GM18498 (cell line): ENCODE data around the gene INPPL1.

Experiments
- ATAC-seq: cut with Tn5 transposase; IDR thresholded peaks from one replicate; pipeline ENCODE4 v1.9.1; 2021; ENCODE audit warnings: mild to moderate bottlenecking, moderate library complexity; ENCODE audit not compliant: unreplicated experiment

INPPL1 gene

DNA sequence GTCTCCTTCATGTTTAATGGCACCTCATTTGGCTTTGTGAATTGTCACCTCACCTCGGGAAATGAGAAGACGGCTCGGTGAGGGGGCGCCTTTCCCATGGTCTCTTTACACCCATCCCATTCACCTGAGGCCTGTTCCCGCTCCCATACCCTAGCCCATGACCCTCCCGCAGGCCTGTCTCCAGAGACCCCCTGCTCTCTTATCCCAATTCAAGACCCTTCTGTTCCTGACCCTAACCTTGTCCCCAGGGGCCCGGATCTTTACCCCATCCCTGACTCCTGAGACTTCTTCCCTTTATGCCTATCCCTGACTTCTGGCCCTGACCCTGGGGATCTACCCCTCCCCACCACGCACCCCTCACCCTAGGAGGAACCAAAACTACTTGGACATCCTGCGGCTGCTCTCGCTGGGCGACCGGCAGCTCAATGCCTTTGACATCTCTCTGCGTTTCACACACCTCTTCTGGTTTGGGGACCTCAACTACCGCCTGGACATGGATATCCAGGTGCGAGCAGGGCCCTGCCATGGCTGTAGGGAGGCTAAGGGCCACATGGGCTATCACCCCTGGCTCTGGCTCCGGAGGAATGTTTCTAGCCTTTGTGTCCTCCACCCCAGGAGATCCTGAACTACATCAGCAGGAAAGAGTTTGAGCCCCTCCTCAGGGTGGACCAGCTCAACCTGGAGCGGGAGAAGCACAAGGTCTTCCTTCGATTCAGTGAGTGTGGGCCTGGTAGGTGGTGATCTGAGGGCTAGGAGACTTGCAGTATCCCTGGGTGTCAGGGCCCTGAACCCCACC lies 7.9 kb downstream of the INPPL1 start:
- ATAC-seq = no peak

DNA sequence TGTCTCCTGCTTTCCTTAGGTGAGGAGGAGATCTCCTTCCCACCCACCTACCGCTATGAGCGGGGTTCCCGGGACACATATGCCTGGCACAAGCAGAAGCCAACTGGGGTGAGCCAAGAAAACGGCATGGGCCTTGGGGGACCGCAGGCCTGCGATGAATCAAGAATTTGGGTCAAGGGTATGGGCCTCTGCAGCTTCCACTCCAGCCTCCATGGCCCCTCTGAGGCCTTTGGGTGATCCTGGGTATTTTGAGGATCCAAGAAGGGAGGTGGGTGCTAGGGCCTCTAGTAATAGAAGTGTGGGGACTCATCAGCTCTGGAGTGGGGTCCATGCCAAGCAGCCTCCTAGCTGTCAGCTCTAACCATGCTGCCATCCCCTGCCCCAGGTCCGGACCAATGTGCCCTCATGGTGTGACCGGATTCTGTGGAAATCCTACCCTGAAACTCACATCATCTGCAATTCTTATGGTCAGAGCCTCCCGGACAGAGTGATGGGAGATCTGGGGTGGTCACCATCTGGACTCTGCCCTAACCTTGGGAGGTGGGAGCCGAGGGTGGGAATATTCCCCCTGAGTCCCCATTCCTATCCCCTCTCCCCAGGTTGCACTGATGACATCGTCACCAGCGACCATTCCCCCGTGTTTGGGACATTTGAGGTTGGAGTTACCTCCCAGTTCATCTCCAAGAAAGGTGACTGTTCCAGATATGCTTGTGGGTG lies 8.6 kb downstream of the INPPL1 start:
- ATAC-seq = no peak

DNA sequence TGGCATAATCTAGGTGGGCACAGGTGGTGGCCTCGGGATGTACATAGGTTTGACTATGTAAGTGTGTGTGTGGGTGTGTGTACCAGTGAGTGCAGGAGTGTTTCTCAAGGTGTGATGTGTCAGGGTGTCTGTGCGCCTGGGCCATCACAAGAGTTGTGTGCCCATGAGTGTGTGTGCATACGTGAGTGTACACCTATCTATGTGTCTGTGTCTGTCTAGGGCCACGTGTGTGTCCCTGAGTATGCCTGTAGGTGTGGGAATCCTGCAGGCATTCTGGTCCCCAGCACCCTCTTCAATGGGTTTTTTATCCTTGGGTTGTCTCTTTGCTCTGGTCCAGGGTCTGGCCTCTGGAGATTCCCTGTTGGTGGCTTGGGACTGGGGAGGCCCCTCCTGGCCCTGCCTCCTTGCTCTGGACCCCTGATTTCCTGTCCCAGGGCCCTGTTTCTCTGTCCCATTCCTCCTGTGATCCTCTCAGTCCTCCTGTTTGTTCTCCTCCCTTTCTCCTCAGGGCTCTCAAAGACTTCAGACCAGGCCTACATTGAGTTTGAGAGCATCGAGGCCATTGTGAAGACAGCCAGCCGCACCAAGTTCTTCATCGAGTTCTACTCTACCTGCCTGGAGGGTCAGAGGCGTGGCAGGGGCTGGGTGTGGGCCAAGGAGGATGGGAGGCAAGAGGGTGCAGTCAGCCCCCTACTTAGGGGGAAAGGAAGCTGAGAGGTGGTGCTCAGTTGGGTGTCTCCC lies 9.4 kb downstream of the INPPL1 start:
- no peak for ATAC-seq

GRCh38 chr11:72234514-72234830 lies 9.9 kb downstream of the INPPL1 start:
- ATAC-seq = no peak

- no peak for ATAC-seq
These were observed 10.4 kb downstream of the INPPL1 start for GRCh38 chr11:72234920-72235319.

GRCh38 chr11:72235351-72236057 lies 10.9 kb downstream of the INPPL1 start:
- no peak for ATAC-seq

DNA sequence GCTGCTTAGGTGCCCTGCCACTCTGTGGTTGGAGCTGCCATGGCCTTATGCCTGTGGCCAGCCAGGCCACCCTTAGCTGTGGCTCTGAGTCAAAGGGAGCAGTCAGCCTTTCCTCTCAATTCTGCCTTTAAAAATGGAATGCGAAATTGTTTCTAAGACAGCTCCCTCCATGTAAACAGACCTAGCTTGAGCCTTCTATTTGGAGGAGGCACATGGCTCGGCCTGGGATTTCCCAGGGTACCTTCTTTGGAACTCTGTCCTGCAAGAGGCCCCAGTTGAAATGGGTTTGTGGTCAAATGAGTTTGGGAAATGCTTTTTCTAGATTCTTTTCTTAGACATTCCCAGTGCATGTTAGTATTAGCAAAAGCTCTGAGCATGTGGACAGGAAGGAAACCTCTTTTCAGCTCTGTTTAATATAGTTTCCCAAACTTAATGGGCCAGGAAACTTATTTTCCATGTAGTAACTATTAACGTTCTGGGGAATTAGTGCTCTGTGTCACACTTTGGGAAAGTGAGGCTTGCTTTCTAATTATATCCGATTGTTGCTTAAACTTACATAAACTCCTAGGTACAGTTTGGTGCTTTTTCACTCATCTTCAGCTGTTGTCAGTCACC lies 11.6 kb downstream of the INPPL1 start:
- no peak for ATAC-seq

GRCh38 chr11:72236774-72237111 lies 12.2 kb downstream of the INPPL1 start:
- no peak for ATAC-seq

GRCh38 chr11:72237112-72237931 lies 12.8 kb downstream of the INPPL1 start:
- ATAC-seq = no peak

- ATAC-seq = no peak
These were observed 13.5 kb downstream of the INPPL1 start for GRCh38 chr11:72238040-72238450.

GRCh38 chr11:72238492-72239312 lies 14.1 kb downstream of the INPPL1 start:
- no peak for ATAC-seq

- no peak for ATAC-seq
These were observed 14.8 kb downstream of the INPPL1 start for GRCh38 chr11:72239313-72239848.

DNA sequence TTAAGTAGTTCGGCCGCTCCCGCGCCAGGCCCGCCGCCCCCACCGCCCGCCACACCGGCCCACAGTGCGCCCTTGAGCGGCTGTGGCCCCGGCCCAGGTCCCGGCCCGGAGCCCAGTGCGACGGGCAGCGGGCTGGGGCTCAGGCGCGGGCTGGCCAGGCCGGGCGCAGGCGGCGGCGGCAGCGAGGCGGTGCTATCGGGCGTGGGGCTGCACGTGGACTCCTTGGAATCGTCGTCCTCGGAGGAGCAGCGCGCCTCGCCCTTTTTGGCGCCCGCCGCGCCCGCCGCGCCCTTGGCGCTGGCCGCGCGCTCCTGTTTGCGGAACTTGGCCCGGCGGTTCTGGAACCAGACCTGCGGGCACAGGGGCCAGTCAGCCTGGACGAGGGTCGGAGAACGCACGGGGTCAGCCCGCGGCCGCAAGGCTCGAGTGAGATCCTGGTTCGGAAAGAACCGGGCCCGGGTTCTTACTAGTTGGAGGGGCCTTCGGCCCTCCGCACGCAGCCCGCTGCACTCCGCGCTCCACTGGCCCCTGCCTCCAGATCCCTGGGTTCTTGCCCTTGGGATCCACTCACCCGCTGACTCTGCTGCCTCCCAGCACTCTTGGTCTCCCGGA lies 15.4 kb downstream of the INPPL1 start:
- ATAC-seq = no peak

DNA sequence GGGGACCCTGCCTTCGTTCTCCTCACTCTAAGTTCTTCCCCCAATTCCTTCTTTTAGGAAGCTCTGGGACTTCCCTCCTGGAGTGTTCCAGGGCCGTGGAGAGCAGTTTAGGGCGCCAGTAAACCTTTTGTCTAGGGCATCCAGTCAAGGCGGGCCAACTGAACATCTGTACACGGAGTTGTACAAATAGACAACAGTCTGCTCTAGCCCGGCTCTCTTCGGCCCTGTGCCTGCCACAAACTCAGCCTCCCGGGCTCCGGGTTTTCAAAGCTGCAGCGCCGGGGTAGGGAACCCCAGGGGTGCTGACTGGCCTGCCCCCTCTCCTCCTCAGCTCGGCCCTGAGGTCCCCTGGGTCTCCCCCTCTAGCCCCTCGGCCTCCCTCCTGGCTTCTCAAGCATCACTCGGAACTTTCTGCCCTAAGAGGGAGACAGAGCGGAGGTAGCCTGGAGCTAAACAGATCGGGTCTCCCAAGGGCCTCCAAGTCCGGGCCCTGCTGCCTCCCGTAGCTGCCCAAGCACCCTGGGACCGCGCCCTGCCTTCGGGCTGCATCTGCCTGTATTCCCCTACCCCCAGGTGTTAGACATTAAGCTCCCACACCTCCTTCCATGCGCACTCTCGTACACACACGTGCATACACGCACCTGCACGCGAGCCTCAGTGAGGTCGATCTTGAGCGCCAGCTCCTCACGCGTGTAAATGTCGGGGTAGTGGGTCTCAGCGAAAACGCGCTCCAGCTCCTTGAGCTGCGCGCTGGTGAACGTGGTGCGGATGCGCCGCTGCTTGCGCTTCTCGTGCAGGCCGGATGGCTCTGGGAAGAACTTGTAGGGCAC lies 16.1 kb downstream of the INPPL1 start:
- ATAC-seq = no peak

DNA sequence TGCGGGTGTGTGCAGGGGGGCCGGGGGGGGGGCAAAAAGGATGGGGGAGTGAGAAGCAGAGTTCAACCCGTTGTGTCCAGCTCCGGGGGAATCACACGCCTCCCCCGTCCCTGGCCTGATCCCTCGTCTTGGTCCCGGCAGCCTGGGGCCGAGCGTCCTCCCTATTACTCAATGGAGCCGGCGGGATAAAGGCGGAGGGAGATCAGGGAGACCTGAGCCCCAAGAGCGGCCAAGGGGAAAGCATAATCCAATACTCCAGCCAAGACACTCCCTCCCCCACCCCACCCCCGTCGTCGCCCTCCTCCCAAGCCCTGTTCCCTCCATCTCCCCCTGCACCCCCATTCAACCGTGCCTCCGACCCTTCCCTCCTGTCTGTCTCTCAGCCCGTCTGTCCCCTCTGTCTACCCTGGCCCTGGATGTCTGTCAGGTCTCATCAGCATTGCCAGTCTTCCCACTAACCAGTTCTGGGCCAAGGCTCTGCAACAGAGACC lies 16.8 kb downstream of the INPPL1 start:
- ATAC-seq = no peak

DNA sequence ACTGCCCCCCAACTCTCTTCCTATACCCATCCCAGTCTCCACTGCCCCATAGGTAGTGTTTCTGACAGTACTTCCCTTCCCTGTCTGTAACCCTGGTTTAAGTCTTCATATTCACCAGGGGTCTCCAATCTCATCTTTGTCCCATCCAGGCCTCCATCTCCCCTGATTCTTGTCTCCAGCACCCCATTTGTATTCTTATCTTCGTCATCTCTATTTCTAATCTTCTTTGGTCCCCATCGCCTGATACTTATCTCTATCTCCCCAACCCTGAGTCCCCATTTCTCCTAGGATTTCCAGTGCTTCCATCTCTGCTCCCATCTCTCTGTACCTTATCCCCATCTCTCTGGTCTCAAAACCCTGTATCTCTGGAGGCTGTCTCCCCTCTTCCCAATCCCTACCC lies 17.6 kb downstream of the INPPL1 start:
- ATAC-seq = no peak
